GM06990 (cell line): ENCODE data around the gene STK32B.

ENCODE experiments used
- DNase-seq: peaks from one replicate; pipeline ENCODE4 v3.0.0-alpha.2; 2011; ENCODE audit not compliant: insufficient read length; ENCODE audit errors: extremely low read depth
- H3K27me3 ChIP-seq: replicated peaks from 2 replicates; pipeline ENCODE4 v1.6.0; 2011; ENCODE audit warnings: low read length; ENCODE audit not compliant: control insufficient read depth, insufficient read depth
- H3K36me3 ChIP-seq: 2 replicates; pipeline ENCODE4 v1.5.1; 2011; ENCODE audit warnings: low read length; ENCODE audit not compliant: control insufficient read depth, insufficient read depth
- H3K4me3 ChIP-seq: replicated peaks from 2 replicates; pipeline ENCODE4 v1.5.1; 2011; ENCODE audit warnings: low read depth, mild to moderate bottlenecking, control low read depth, low read length
- TF ChIP-seq, protein P1 (sequence below): IDR thresholded peaks from 2 replicates; pipeline ENCODE4 v1.5.1; 2011; ENCODE audit warnings: low read length, control low read depth, mild to moderate bottlenecking, inconsistent platforms; ENCODE audit not compliant: insufficient read depth, poor library complexity, severe bottlenecking

The STK32B gene

DNA sequence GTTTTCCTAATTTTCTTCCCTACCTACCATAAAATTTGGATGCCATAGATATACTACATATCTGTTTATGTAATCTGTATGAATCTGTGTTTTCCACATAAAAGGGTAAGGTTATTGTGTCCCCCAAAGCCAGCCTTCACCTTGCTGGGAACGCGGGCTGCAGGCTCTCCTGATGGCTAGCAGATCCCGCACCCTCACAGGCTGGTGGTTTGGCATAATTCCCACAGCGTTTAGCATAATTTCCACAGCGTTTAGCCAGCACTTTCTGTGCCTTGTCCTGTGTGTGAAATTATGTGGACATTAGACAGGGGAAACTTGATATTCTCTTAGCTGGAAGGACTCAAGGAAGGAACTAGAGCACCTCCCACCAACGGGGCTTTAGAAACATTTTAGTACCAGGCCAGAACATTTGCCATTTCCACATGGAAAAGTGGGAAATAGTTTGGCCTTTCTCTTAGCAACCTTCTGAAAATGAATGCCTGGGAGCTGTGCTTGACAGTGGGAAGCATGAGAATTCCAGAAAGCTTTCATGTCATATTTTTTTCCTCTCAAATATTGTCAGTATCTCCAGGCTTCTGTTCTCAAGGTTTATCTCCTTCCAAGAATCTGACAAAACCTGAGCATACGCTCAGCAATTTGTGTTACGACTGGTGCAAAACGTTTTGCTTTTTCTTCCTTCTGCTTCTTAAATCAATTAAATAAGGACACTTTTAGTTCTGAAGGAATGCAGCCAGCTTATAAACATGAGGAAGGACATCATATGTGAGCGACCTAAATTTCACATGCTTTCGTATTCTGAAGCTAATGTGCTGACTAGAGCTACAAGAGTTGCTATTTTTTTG lies 67.9 kb downstream of the STK32B start:
- no peak for DNase-seq
- no peaks in the 10 kb centered on the region; the same call in 1 of the 2 replicates for H3K27me3 ChIP-seq

DNA sequence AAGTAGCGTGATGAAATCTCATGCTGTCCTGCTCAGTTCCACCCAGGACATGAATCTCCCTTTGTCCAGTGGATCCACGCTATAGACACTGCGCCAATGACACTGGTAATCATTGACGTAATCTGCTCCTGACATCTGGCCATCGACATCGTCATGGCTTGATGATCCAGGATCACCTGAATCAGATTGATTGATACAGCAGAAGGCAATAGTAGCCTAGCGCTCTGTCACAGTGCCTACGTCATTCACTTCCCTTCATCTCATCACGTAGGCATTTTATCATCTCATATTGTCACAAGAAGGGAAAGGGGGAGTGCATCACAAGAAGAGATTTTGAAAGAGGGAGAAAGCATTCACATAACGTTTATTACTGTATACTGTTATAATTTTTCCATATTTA lies 68.8 kb downstream of the STK32B start:
- H3K36me3 ChIP-seq, result no peaks in the 10 kb centered on the region
- no peak for DNase-seq
- TF ChIP-seq, protein P1, sequence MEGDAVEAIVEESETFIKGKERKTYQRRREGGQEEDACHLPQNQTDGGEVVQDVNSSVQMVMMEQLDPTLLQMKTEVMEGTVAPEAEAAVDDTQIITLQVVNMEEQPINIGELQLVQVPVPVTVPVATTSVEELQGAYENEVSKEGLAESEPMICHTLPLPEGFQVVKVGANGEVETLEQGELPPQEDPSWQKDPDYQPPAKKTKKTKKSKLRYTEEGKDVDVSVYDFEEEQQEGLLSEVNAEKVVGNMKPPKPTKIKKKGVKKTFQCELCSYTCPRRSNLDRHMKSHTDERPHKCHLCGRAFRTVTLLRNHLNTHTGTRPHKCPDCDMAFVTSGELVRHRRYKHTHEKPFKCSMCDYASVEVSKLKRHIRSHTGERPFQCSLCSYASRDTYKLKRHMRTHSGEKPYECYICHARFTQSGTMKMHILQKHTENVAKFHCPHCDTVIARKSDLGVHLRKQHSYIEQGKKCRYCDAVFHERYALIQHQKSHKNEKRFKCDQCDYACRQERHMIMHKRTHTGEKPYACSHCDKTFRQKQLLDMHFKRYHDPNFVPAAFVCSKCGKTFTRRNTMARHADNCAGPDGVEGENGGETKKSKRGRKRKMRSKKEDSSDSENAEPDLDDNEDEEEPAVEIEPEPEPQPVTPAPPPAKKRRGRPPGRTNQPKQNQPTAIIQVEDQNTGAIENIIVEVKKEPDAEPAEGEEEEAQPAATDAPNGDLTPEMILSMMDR, result no peak
- H3K4me3 ChIP-seq, result no peak overlapping the region
- no peaks in the 10 kb centered on the region; the same call in 1 of the 2 replicates for H3K27me3 ChIP-seq

More for the DNA sequence above, 67.9 kb downstream of the STK32B start:
- TF ChIP-seq, protein P1, result no peak
- Histone ChIP-seq H3K4me3 (no peak overlapping the region), H3K36me3 (no peaks in the 10 kb centered on the region)

DNA sequence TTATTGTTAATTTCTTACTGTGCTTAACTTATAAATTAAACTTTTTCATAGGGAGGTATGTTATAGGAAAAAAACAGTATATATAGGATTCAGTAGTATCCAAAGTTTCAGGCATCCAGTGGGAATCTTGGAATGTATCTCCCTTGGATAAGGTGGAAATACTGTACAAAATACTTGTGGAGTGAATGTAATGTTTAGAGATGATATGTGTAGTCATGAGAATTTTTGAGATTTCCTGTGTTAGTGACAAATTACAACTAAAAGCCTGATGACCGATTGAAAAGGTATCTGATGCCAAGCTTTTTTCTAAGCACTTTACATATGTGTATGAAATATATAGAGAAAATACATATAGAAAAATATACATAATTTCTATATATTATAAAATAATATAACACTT lies 69.2 kb downstream of the STK32B start:
- Histone ChIP-seq H3K27me3 (peaks cover 1% of the 10 kb centered on the region), H3K36me3 (no peaks in the 10 kb centered on the region), H3K4me3 (no peak overlapping the region)
- DNase-seq, result no peak
- TF ChIP-seq, protein P1, result no peak

DNA sequence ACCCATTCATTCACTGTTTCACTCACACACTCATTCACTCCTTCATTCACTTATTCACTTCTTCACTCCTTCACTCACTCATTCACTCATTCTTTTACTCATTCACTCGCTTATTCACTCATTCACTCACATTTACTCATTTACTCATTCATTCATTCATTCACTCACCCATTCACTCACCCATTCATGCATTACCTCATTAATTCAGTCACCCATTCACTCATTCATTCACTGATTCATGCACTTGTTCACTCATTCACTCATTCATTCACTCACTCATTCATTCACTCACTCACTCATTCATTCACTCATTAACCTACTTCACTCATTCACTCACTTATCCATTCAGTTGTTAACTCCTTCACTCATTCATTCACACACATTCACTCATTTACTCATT lies 70.8 kb downstream of the STK32B start:
- no peak for DNase-seq
- TF ChIP-seq, protein P1, result no peak
- no peak overlapping the region for H3K4me3 ChIP-seq

DNA sequence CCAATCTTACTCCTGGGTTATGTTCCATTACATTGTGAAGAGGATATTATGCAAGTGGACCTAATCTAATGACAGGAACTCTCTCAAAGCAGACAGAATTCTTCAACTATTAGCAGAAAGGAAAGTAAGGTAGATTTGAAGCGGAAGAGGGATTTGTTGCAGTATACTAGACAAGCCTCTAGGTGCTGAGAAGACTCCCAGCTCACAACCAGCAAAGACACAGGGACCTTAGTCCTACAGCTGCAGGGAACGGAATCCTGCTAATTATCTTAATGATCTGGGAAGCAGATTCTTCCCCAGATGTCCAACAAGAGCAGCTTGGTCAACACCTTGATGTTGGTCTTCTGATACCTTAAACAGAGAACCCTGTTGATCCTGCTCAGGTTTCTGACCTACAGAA lies 73.6 kb downstream of the STK32B start:
- TF ChIP-seq, protein P1, result no peak
- Histone ChIP-seq H3K36me3 (no peaks in the 10 kb centered on the region), H3K4me3 (no peak overlapping the region), H3K27me3 (peaks cover 1% of the 10 kb centered on the region)
- no peak for DNase-seq

More for the DNA sequence above, 70.8 kb downstream of the STK32B start:
- Histone ChIP-seq H3K27me3 (peaks cover 1% of the 10 kb centered on the region), H3K36me3 (no peaks in the 10 kb centered on the region)
